GM23248 (cell line): ENCODE data around the gene PAX7.

Experiments used
- EZH2 ChIP-seq: fragments of 200-600 bp; sonication (generic); IDR thresholded peaks from 2 replicates; pipeline ENCODE4 v1.6.1; 2018; ENCODE audit warnings: antibody characterized with exemption, mild to moderate bottlenecking; ENCODE audit not compliant: insufficient read depth, poor library complexity, severe bottlenecking
- EZH2phosphoT487 ChIP-seq: fragments of 200-600 bp; sonication (generic); IDR thresholded peaks from 2 replicates; pipeline ENCODE4 v1.6.1; 2018; ENCODE audit warnings: antibody characterized with exemption, moderate library complexity, mild to moderate bottlenecking, low read depth; ENCODE audit not compliant: insufficient read depth

DNA sequence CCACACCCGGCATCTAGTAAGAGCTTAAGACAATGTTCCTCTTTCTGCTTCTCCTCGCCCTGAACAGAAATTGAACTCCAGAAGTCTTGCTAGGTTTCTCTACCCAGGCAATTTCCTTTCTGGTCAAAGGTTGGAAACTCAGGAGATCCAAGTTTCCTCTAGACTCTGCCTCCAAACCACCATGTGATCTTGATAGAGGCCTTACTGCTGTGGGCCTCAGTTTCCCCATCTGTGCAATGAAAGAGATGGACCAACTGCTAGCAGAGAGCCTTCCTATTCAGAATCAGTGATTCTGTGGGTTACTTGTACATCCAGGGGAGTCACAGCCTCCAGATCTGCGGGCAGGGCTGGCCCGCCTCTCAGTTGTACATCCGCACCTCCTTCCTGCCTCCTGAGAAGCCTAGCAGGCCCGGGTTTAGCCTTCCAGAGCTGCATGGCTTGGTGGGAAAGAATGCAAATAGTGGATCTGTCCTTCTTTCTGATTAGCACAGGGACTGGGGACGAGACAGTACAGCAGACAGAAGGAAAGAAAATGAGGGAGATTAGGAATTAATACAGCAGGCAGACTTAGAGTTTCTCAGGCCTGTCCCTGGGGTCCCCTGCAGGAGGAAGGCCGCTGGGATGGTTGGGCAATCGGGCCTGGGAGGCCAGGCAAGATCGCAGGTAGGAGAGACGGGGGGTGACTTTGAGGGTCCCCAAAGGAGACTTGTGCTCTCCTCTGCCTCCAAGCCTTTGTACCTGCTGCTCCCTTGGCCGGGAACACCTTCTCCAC lies 83.9 kb downstream of the PAX7 start:
- TF ChIP-seq EZH2 (no peak), EZH2phosphoT487 (no peak)
